ENCODE data around the gene TRPM7.

TRPM7 gene

GRCh38 chr15:50707878-50708427 lies 21.4 kb upstream of the TRPM7 start:
- no peak overlapping the region for H3K9ac ChIP-seq (ENCODE audit: low read length)
- no peak overlapping the region for H2AFZ ChIP-seq (ENCODE audit: low read length)
- H3K27me3 ChIP-seq (ENCODE audit: insufficient read depth, low read length) = no peaks in the 10 kb centered on the region
- no peak overlapping the region for H3K27ac ChIP-seq (ENCODE audit: low read depth, low read length, poor library complexity, severe bottlenecking)
- H3K4me2 ChIP-seq (ENCODE audit: low read length) = no peak overlapping the region
- H3K79me2 ChIP-seq (ENCODE audit: insufficient read depth, low read length) = no peaks in the 10 kb centered on the region
- no peaks in the 10 kb centered on the region for H3F3A ChIP-seq (ENCODE audit: insufficient read depth, low read length)
- TF ChIP-seq CTCF (IDR thresholded peaks at IDR 0.05; ENCODE audit: low read length) (no peak), EZH2 (IDR thresholded peaks at IDR 0.05; ENCODE audit: borderline replicate concordance, low read length) (no peak)
- H3K4me1 ChIP-seq (ENCODE audit: insufficient read depth, low read length, severe bottlenecking) = no peaks in the 10 kb centered on the region
- H3K9me3 ChIP-seq (ENCODE audit: low read length) = no peaks in the 10 kb centered on the region
- no peaks in the 10 kb centered on the region for H4K20me1 ChIP-seq (ENCODE audit: insufficient read depth, low read length)
- H3K36me3 ChIP-seq (ENCODE audit: insufficient read depth, low read length) = peaks cover 8% of the 10 kb centered on the region; the same call in 1 of the 2 replicates
- no peaks in the 10 kb centered on the region for H3K9me2 ChIP-seq (ENCODE audit: low read depth, low read length)
- no peak overlapping the region for H3K4me3 ChIP-seq (ENCODE audit: low read depth, low read length, poor library complexity, severe bottlenecking)

GRCh38 chr15:50702762-50703334 lies 16.3 kb upstream of the TRPM7 start:
- no peak for TF ChIP-seq EZH2 (IDR thresholded peaks at IDR 0.05; ENCODE audit: borderline replicate concordance, low read length)
- no peak for TF ChIP-seq CTCF (IDR thresholded peaks at IDR 0.05; ENCODE audit: low read length)
- Histone ChIP-seq H3F3A (ENCODE audit: insufficient read depth, low read length) (peaks cover 3% of the 10 kb centered on the region; the same call in 1 of the 2 replicates), H3K9me3 (ENCODE audit: low read length) (no peaks in the 10 kb centered on the region), H2AFZ (ENCODE audit: low read length) (no peak overlapping the region), H3K9me2 (ENCODE audit: low read depth, low read length) (no peaks in the 10 kb centered on the region), H3K4me2 (ENCODE audit: low read length) (no peak overlapping the region), H3K4me3 (ENCODE audit: low read depth, low read length, poor library complexity, severe bottlenecking) (no peak overlapping the region), H3K36me3 (ENCODE audit: insufficient read depth, low read length) (peaks cover 5% of the 10 kb centered on the region; the same call in 1 of the 2 replicates), H3K4me1 (ENCODE audit: insufficient read depth, low read length, severe bottlenecking) (no peaks in the 10 kb centered on the region), H3K79me2 (ENCODE audit: insufficient read depth, low read length) (no peaks in the 10 kb centered on the region), H3K27ac (ENCODE audit: low read depth, low read length, poor library complexity, severe bottlenecking) (no peak overlapping the region), H4K20me1 (ENCODE audit: insufficient read depth, low read length) (no peaks in the 10 kb centered on the region), H3K27me3 (ENCODE audit: insufficient read depth, low read length) (no peaks in the 10 kb centered on the region), H3K9ac (ENCODE audit: low read length) (no peak overlapping the region)

- Histone ChIP-seq H3K9ac (ENCODE audit: low read length) (no peak overlapping the region), H3K27me3 (ENCODE audit: insufficient read depth, low read length) (no peaks in the 10 kb centered on the region), H3F3A (ENCODE audit: insufficient read depth, low read length) (peaks cover 3% of the 10 kb centered on the region; the same call in 1 of the 2 replicates), H4K20me1 (ENCODE audit: insufficient read depth, low read length) (no peaks in the 10 kb centered on the region), H3K9me2 (ENCODE audit: low read depth, low read length) (no peaks in the 10 kb centered on the region), H3K4me3 (ENCODE audit: low read depth, low read length, poor library complexity, severe bottlenecking) (no peak overlapping the region), H3K4me1 (ENCODE audit: insufficient read depth, low read length, severe bottlenecking) (no peaks in the 10 kb centered on the region), H3K27ac (ENCODE audit: low read depth, low read length, poor library complexity, severe bottlenecking) (no peak overlapping the region), H3K36me3 (ENCODE audit: insufficient read depth, low read length) (no peaks in the 10 kb centered on the region), H3K79me2 (ENCODE audit: insufficient read depth, low read length) (no peaks in the 10 kb centered on the region), H2AFZ (ENCODE audit: low read length) (no peak overlapping the region), H3K4me2 (ENCODE audit: low read length) (no peak overlapping the region), H3K9me3 (ENCODE audit: low read length) (no peaks in the 10 kb centered on the region)
- TF ChIP-seq EZH2 (IDR thresholded peaks at IDR 0.05; ENCODE audit: borderline replicate concordance, low read length) (no peak), CTCF (IDR thresholded peaks at IDR 0.05; ENCODE audit: low read length) (no peak)
Measured at GRCh38 chr15:50698101-50698500, 11.5 kb upstream of the TRPM7 start.
